NCI-H748 treated with DMSO at 0.1 percent for 48 hours (cell line): Measurements from ENCODE around the gene CNTN2.
A peak's percentile ranks its signal among the peaks of the same experiment; 100 is the strongest.

Experiments used
- DNase-seq: peaks from one replicate; lab custom pipeline; 2025; lab: John Stamatoyannopoulos, UW

CNTN2 gene

DNA sequence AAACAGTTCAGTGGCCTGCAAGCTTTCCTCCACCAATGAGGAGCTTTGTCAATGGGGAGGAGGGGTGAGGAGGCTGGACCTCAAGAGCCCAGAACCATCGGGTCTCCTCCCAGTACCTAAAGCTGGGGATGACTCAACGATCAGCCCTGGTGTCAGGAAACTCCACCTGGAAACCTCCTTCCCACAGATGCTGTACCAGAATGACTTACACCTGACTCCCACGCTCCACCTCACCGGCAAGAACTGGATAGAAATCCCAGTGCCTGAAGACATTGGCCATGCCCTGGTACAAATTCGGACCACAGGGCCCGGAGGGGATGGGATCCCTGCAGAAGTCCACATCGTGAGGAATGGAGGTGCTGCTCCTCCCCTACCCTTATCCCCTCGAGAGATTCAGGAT is 29.9 kb downstream of the CNTN2 start:
- DNase-seq = no peak

DNA sequence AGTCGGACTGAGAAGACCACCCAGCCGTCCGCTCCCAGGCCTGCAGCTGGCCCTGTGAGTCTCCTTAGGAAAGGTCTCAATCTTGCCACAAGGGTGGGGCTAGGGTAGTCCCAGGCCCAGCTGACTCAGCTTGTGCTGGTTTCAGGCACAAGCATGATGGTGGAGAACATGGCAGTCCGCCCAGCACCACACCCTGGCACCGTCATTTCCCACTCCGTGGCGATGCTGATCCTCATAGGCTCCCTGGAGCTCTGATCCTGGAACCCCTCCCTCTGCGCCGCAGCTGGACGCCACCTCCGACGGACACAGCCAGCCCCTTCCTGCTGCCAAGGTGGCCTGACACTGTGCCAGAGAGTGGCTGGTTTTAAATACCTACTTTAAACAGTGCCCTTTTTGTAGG is 30.5 kb downstream of the CNTN2 start:
- DNase-seq = no peak

DNA sequence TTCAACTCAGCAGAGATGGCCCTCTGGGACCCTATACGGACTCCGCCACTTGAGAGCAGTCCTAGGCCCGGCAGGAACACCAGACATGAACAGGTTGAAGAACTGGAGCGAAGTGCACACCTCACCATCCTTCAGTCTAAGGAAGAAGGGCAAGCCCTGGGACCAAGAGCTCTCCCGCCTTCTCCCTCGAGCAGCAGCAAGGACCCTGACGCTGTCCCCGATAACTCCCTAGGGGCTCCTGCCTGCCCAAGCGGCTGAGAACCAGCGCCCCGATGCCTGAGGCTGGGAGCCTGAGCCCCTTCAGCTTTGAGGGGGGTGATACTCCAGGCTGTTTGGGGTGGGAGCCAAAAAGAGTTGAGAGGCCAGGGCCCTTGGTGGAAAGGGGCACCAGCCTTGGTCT is 31.1 kb downstream of the CNTN2 start:
- no peak for DNase-seq

DNA sequence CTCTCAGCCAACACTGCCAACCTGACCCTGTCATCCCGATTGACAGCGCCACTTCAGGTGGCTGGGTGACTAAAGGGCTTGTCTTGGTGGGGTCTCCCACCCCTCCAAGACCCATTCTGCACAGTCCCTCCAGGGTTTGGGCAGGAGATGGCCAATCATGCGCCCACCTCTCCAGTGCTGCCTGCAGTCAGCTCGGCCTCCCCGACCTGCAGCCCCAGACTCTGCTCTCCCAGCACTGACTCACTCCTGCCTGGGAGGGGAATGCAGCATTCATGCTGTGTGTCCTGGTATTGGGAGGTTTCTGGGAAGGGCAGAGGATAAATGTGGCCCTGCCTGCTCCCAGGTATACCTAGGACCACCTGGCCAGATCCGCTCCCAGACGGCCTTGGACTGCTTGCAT is 31.5 kb downstream of the CNTN2 start:
- DNase-seq = no peak

DNA sequence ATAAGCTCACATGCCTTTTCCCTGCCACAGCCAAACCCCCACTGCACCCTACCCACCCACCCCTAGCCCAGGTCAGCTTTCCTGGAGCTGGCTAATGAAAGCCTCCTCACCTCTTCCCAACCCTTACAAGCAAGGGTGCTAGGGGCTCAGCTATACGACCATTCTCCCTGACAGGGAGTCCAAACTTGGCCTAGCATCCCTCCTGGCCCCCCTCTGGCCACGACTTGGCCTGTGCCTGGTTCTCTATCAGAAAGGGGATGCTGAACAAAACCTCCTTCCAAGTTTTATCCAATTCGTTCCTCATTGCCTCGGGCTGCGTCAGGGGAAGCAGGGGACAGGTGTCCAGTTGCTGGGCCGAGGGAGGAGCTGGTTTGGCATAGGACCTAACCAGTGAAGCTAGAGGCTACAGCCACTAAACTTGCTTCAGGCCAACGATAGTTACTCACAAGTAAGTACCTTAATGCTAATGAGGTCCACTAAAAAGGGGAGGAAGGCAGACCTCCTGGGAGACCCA is 32.7 kb downstream of the CNTN2 start:
- DNase-seq = no peak

DNA sequence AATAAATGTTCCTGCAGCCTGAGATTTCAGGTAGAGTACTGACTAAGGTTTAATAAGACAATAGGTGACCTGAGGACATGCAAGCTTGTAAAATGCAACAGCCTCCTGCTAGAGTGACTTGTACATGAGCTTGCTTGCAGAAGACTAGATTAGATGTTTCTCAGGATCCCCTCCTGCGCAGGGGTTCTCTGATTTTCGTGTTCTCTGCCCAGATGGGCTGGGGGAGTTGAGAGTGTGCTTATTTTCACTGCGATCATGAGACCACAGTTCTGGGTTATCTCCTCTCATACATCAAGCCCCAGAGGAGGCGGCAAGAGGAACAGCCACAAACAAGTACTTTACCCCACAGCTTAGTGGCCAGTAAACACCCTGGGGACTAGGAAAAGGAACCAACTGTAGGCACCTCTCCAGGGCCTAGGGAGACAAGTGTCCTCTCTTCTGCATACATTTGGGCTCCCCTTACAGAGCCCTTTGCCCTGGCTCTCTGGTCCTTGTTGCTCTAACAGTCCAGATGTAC is 33.3 kb downstream of the CNTN2 start:
- DNase-seq = no peak

DNA sequence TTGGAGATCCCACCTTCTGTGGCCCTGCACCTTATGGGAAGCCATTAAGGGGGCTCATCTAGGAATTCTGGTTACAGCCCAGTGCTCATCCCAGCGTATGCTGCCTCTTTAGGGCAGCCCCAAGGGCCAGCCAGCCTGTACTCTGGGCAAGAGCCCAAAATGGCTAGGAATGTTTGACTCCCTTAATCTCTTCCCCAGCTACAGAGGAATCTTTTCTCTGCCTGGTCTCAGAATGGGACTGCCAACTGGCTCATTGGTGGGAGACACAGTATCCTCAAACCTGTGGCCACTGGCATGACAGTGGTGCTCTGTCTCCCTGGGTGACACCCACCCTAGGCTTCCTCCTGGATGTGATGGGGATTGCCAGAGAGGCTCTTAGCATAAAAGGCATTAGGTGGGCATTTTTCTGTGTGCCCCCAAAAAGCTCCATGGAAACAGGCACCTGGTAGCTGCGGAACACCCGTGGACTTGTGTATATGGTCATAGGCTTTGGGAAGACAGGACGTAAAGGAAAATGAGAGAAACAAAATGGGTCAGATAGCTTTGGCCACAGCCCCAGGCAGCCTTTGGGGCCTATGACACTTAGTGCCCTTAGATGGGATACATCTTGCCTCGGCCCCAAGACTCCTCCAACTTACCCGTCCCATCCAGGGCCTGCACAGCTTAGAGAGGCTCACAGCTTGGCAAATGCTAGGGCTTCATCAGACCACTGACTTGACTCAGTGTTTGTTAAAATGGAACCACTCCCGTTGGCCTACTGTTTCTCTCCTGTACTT is 34.3 kb downstream of the CNTN2 start:
- DNase-seq = no peak

DNA sequence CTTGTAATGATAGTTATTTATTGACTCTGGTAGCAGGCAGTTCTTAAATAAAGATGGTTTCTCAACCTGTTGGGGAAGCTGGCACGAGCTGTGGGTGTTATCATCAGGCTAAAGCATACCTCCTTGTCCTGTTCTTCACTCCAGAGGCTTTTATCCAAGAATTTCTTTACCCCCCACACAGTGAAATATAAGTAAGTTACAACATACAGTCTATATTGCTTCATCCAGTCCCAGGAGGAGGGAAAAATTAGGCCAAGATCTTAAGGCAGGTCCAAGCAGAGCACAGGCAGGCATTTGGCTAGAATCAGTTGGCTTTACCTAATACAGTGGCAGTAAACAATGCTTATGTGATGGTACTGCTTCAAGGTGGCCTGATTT is 34.9 kb downstream of the CNTN2 start:
- DNase-seq = no peak

DNA sequence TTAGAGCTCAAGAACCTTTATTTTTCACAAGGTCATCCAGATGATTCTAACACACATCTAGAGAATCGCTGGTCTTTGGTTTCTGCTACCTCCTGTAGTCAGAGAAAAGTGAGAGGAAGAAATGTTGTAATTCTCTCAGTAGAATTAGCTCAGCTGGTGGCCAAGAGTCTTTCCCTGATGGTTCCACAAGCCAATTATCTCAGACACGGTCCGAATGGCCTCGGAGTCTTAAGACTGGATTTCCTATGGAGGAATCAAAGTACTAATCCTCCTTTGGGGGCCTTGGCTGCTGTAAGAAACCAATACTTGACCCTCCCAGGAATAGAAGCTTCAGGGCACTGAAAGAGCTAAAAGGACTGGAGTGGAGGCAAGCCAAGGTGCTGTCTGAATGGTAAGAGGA is 39.4 kb downstream of the CNTN2 start:
- DNase-seq = no peak

DNA sequence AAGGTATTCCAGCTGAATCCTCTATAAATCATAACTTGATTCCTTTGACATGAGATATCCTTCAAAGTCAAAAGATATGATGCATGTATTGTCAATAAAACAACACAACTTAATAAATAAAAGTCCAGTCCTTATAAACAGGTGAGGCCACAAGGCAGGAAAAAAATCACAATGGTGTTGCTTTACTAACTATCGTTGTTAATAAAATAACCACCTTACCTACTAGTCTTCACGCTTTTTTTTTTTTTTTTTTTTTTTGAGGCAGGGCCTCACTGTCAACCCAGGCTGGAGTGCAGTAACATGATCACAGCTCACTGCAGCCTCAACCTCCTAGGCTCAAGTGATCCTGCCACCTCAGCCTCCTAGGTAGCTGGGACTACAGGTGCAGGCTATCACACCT is 41.3 kb downstream of the CNTN2 start, which contains the start of gene TMEM81:
Gene TMEM81, minus strand, starts transcription at position 101 of the 400 bp plus-strand sequence. CDS start 140 bp downstream, outside the sequence.
- DNase-seq = no peak

DNA sequence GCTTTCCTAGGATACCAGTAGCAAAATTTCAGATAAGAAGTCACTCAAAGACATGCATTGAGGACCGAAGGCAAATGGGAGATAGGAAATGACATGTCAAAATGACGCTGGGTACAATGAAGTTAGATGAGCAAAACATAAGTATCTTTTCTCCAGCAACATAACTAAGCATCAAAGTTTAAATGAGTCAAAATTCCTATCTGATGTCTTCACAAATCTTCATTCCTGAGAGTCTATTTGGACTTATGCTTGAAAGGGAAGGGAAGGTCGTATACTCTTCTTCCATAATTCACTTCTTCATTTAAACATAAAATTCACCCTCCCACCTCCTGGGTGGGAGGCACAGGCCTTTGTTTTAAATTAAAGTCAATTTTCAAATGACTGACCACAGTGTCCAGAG is 45.3 kb downstream of the CNTN2 start:
- DNase-seq = no peak

DNA sequence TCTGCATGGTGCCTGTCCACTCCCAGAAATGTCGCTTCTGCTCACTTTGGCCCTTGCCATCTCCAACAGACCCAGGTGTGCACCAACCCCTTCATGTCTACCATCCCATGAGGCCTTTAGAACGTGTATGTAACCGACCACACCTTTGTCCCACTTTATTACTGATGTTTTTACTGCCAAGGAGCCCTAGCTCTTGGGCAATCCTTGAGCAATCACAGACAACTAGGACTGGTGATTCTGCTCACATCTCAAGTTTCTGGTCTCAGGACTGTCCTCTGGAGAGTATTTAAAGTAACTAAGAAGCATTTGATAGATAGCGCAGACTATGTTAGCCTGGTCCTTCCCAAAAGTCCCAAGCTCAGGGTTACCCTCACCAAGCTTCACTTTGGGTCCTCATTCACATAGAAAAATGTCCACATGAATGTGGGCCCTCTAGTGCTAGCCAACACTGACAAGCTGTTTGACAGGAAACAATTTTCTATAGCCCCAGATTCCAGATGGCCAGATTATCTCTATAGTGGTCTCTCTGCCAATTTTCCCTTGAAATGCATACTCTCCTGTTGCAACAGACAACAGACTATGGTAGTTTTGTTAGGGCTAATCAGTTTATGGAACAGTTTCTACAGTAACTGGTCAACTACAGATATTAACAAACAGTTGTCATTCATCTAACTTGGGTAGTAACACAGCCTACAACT is 48.2 kb downstream of the CNTN2 start:
- DNase-seq = no peak

DNA sequence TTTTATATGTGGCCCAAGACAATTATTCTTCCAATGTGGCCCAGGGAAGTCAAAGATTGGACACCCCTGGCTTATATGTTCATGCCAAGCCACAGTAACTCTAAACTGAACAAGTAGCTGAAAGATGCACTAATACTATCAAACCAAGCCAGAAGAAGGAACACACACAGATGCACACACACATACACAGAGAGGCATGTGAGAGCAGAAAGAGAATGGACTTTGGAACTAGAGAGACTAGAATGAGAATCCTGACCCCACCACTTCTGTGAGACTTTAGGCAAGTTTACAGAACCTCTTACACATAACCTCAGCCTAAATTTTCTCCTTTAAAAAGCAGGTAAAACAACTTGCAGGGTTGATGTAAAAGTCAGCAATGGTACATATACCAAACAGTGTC is 52.4 kb downstream of the CNTN2 start:
- no peak for DNase-seq

DNA sequence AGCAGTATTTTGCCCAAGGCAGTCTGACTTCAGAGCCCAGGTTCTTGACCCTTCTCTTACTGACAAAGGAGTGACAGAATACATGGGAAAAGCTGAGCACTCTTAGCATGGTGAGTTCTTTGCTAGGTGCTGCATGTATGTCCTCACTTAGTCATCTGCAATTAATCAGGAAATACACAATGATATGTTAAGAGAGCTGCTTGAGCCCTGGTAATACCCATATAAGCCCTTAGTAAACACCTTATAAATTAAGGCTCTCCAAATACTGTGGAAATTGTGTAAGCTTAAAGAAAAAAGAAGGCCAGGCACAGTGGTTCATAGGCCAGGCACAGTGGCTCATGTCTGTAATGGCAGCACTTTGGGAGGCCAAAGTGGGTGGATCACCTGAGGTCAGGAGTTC is 55.2 kb downstream of the CNTN2 start:
- no peak for DNase-seq

DNA sequence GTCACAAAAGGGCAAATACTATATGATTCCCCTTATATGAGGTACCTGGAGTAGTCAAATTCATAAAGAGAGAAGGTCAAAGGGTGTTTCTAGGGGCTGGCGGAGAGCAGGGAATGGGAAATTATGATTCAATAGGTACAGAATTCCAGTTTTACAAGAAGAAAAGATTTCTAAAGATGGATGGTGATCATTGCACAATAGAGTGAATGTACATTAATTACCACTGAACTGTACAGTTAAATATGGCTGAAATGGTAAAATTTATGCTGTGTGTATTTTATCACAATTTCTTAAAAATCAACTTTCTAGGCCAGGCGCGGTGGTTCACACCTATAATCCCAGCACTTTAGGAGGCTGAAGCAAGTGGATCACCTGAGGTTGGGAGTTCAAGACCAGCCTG is 59.4 kb downstream of the CNTN2 start:
- no peak for DNase-seq

DNA sequence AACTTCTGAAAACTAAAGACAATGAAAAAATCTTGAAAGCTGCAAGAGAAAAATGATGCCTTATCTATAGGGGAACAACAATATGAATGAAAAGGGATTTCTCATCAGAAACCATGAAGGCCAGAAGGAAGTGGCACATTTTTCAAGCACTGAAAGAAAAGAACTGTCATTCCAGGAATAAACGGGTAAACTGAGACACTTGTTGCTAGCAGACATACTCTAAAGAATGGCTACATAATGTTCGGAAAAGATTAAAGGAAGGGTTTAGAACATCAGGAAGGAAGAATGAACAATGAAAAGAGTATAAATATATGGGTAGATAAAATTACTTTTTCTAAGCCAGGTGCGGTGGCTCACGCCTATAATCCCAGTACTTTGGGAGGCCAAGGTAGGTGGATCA is 64.3 kb downstream of the CNTN2 start:
- no peak for DNase-seq

DNA sequence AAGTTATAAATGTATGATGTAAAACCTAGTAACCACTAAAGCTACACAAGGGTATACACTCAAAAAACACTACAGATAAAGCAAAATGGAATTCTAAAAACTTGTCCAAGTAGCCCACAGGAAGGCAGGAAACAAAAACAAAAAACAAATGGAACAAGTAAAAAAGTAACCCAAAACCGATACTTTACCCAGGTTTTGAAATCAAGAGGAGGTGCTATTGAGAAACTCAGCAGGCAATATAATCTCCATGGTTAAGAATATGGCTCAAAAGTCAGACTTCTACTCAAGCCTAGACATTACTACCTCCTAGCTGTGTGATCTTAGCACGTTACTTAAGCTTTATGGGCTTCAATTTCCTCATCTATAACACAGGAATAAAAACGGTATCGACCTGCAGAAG is 65.5 kb downstream of the CNTN2 start:
- DNase-seq = no peak

DNA sequence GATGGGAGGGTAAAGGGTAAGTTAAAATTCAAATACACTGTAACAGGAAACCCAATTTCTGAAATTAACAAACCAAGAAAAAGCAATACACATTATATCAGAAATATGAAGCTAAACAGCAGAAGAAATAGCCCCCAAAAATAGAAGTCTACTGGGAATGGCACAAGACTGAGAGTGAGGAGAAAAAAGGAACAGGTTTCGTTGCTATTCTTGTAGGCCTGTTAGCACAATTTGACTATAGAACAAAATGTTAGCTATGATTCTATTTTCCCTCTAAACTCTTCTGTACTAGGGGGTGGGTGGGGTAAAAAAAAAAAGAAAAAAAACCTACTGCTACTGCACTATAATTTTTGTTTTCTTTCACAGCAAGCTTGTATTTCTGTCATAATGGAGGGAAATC is 66.3 kb downstream of the CNTN2 start:
- no peak for DNase-seq

DNA sequence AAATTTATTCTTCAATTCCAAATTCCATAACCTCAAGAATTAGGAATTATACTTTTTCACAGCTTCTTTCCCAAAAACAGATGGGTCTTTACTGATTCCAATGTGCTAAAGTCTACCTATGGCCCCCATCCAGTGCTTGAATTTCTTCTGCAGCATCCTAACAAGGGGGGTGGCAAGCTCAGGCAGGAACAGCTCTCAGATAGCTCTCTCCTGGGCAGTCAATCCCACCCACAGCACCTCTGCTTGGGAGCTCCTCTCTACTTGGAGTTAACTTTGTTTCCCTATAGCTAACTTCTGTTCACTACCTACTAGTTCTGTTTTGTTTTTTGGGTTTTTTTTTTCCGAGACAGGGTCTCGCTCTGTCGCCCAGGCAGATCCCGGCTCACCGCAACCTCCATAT is 66.7 kb downstream of the CNTN2 start:
- DNase-seq = no peak

DNA sequence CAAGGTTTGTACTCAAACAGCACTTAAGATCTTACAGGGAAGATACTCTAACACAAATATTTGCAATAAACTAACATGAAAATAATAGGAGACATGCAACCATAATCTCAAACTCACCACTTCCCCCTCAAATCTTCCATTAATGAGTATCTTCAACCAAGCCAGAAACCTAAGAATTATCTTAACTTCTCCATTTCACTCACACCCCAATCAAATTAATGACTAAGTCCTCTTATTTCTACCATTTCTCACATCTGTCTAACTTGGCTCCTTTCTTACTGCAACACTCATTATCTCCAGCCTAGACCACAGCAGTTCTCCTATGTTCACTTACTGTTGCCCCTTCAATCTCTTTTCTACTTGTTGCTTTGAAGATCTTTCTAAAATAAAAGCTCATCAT is 68.3 kb downstream of the CNTN2 start:
- DNase-seq = no peak

DNA sequence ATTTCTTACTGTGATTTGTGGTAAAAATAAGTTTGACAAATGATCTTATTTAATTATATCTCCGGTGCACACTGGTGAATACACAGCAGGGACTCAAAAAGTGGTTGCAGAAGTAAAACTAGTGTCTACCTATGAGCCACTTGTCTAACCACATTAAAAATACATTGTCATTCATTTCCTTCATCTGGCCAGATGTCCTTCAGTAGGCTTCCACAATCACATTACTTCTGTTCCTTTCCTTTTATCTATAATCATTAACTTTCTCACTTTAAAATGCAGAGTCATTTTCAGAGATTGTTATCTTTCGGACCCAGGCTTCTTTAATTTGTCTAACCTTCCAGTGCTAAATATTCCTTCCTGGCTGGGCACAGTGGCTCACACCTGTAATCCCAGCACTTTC is 75.7 kb downstream of the CNTN2 start:
- no peak for DNase-seq

DNA sequence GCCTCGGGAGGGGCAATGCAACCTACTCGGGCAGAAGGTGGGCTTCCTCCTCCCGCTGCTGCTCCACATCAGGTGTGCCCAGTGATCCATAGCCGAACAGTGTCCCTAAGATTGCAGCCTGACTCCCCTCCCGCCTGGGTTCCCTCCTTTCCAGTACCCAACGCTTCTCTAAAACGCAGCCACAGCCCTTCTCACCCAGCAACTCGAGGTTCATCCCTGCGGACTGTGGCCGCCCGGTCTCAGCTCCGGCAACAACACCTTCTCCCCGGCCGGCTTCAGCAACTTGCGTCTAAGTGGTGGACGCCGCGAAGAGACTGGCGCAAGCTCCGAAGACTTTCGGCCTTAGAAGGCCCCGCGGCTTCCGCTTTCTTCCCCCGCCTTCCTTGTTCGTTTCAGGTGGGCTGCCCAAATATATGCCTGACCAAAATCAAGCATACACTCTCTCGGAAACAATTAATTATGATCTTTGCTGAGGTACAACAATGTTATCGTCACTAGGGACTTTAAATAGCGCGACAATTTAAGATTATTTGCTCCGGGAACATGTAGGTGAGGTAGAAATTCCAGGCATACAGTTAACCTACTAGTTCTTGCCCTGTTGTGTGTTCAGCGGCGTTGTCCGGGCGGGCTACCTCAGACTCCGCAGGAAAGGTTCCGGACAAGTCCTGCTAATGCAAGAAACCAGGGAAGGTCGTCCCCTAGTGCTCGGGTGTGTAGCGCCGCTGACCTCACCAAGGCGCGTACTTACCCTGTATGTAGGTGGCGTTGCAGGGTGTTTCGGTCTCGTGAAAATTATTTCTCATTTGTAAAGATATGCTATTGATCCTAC is 78.9 kb downstream of the CNTN2 start, which contains the start of gene RBBP5:
Gene RBBP5, minus strand, starts transcription at position 319 of the 829 bp plus-strand sequence. Its CDS starts 105 bp downstream, at position 214.
- DNase-seq = peak; percentile 96
